NCI-H1105 treated with DMSO at 0.1 percent for 48 hours (cell line): Measurements from ENCODE around the gene AUTS2.

Experiments
- DNase-seq: peaks from one replicate; lab custom pipeline; 2025; lab: John Stamatoyannopoulos, UW

The AUTS2 gene

DNA sequence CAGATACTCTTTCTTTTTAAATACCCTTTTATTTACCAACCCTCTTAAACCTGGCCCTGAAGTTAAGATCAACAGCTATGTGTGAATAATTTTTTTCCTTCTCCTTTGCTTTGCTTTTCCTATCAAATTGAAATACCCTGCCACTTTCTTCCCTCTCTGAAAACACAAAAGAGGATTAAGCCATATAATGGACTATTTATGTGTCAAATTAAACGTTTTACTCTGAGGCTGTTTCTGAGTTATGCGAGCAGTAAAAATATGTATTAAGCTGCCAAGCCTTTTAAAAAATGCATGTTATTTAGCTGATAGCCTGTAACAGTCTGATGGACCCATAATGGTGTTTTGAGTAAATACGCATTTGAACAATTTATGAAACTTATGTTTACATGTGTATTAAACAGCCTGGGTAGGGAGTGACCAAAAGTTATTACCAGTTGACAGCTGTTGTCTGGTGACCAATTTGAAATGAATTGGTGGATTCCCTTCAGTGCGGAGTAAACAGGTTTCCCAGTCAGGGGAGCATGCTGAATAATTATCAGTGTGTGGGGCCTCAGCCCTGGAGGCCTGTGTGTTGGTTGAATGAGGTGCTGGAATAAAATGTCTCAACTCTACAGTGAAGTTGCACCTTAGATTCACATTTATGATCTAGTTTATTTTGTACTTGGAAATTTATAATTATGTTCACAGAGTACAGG lies 89.6 kb downstream of the AUTS2 start:
- peak; percentile 16 for DNase-seq

DNA sequence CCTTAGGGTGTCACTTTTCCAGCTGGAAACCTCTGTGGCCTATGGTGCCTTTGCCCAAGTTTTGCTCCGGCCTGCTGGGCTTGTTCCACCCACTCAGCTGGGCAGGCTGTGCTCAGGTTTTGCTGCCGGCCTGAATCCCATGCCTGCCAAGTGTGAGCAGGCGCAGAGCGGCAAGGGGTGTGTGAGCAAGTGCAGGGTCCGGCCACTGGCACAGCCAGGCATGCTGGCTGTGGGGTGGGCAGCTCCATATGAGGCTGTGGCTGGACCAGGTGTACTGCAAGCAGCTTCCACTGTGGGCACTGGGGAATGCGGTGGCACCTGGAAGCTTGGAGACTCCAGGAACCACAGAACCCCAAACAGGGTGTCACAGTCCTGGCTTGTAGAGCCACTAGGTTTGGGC lies 92.1 kb downstream of the AUTS2 start:
- DNase-seq = no peak

DNA sequence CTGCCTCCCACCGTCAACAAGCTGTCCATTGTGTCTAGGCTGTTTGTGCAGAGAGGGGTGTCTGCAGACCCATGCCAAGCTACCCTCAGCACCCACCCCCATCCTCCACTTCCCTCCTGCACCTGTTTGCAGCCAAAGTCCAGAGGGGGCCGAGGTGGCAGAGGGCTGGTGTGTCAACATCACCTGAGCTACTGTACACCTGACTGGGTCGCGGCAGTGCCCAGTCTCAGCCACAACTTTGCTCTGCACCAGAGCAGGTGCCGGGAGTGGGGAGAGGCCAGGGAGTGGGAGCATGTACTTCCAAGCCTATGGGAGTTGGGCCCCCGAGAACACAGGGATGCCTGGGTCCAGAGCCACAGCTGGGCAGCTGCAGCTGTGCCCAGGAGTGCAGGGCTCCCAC lies 93.1 kb downstream of the AUTS2 start:
- DNase-seq = no peak

DNA sequence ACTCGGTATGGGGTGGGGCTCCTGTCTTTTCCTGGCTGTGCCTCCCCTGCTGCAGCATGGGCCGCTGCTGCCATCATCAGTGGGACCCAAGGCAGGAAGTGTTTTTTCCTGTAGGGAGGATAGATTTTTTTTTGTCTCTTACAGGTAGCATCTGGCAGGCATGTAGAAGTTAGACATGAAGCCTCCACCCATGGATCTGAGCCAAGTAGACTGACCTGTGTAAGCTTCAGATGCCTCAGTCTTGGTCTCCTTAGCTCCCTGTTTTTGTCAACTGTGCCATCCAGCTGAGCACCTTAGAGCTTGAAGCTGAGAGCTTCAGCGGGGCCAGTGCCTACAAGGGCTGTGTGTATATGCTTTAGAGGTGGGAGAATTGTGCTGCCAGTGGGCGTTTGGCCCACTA lies 93.5 kb downstream of the AUTS2 start:
- DNase-seq = no peak

DNA sequence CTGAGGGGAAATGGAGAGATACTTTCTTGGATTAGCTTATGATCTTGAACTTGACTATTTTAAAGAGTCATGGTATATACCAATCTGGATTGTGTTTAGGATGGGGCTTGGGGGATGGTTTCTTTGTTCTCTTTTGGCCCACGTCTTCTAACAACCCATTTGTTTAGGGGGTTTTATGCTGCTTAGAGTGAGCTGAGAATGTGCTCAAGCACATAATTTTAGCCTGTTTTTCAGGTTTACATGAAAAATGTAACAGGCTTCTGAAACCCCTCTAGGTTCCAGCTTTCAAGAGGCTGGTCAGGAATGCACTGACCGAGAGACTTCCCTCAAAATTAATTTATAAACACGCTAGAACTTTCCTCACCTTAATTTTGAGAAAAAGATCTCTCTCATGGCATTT lies 94.3 kb downstream of the AUTS2 start:
- DNase-seq = no peak

DNA sequence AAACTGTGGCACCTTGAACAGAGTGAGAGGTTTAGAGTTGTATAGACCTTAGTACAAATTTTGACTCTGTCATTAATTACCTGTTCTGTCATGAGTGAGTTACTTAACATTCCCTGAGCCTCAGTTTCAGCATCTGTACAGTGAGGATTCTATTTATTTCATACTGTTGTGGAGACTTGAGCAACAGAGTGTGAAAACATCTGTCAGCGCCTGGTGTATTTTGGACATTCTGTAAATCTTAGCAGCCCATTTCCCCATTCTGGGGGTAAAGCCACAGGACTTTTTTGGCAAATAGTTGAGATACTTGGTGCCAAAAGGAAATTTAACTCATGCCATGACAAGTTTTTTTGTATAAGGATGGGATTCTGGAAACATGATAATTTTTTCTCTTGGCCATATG lies 94.8 kb downstream of the AUTS2 start:
- DNase-seq = no peak

DNA sequence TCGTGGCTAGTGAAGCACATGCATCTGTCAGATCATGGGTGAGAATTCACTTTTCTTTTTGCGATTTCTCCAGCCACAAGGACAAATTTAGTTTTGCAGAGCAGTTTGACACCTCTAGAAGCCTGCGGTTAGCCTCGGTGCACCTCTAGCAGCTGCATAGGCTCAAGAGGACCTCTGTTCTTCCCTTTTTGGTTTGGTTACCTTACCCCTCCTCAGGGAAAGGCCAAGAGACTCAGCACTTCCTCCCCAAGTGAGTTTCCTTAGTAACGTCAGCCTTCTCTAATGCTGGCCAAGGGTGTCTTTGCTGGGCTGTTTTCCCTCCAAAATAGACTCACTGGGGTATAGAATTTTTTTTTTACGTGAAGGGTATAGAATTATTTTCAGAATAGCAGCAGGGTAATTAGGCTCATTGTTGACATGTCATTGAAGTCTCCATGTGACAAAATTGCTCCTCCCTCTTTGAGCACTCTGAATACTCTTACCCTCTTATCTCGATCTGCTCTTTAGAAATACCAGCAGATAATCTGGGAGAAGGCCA lies 97.8 kb downstream of the AUTS2 start:
- DNase-seq = no peak

DNA sequence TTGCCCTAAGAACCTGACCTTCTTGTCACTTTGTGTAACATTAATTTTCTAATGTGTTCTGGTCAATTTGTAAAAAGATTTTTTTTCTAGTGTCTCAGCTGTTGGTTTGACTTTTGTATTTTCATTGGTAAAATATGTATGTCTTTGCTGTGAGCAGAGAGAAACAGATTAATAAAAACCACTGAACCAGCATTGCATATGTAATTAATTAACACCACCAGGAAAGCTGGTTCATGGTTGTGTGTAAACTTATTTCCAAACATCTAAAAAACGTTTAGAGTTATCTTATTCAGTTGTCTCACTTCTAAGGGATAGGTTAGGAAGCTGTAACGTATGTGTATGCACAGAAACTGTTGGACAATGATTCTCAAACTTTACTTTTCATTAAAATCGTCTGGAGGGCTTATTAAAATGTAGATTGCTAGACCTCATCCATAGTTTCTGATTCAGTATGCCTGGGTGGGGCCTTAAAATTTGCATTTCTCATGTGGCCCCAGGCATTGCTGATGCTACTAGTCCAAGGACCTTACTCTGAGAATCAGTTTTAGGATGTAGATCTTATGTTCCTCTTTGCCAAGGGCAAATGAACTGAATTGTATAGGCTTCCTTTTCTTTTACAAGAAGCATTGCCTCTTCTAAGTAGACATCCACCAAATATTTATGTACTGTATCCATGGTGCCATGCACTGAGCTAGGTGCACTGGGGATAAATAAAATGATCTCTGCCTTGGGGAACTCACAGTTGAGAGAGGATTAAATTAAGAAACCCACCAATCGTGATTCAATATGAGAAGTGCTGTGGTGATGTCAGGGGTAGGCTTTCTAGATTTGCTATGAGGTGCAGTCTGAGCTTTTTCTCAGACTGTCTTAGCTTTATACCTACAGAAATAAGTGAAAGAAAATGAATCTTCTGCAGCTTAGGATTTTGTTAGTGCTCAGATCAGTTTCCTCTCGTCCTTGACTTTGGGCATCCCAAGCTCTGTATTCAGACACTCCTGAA lies 98.7 kb downstream of the AUTS2 start:
- no peak for DNase-seq

DNA sequence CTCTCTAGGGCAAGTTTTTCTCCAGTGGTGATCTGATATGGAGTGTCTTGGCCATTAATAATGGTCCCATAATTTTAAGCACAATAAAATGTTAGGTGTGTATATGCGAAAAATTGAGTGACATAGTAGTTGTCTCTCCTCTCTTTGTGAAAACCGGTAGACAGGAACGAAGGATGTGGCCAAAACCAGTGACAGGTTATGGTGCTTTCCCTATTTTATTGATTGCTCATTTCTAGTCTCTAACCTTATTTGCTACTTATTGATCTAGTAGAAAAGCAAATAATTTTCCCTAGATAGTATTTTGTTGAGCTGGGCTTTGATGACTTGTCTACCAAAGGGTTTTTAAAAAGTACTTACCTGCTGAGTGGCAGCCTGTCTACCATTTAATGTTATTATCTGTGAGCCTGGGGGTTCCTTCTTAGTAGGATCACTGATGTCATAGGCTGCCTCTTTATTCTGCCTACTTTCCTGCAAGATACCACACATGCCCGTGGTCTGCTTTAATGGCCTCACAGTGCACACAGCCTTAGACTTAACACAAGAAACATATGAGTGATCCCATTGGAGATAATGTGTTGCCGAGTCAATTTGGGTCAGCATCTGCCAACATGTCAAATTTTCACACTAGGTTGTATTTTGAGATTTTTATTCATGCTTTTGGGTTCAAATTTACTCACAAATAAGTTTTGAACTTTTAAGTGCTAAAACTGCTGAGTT lies 100.0 kb downstream of the AUTS2 start:
- DNase-seq = no peak

DNA sequence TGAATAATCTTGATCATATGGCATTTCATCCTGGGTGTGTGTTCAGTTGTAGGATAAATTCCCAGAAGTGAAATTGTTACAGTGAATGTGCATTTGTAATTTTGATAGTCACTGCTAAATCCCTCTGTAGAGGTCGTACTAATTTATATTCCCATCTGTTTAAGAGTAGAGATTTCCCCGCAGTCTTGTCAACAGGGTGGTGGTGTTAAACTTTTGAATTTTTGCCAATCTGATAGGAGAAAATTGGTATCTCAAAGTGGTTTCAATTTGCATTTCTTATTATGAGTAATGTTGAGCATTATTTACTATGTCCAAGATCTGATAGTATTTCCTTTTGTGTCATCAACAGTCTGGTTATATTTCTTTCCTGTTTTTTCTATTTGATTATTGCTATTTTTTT lies 101.7 kb downstream of the AUTS2 start:
- no peak for DNase-seq

DNA sequence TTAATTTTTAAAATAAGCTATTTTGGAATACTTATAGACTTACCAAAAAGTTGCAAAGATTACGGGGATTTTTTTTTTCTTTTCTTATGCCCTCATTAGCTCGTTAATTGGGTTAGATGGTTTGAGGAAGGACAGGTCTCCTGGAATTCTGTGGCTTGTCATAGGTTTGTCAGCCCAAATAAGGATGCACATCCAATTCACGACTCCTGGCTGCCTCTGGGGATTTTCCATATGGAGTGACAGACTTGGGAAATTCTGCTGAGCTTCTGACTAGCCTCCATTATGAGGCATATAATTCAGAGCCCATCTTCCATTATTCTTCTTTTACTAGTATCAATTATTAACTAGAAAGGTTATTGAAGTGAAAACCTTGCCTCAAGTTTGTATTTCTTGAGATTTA lies 102.1 kb downstream of the AUTS2 start:
- DNase-seq = no peak

DNA sequence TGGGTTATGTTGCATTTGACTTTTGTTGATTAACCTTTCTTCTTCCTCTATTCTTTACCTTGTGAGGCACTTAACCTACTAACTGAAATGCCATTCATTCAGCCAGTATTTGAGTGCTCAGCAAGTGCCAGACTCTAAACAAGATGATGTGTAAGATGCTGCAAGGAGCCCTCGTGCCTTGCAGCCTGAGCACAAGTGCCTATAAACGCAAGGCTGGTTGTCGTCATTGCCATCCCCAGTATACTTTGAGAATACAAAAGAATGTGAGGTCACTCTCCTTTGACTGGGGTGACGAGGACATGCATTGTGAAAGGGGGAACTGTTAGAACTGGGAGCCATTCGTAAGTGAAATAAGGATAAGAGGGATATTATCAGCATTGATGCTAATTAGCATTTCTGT lies 103.0 kb downstream of the AUTS2 start:
- DNase-seq = no peak

DNA sequence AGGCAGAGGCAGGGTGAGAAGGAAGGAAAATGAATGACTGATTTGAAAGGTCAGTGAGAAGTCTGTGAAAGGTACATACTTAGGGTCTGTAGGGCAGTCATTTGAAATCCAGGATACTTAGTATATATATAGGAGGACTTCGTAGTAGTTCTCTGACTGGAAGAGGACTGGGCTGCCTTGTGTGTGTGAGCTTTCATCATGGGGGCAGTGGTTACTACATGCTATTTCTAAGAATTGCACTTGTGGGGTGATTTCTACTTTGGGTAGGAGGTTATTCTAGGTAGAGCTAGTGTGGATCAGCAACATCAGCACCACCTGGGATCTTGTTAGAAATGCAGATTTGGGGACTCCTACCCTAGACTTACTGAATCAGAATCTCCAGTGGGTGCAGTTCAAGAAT lies 104.1 kb downstream of the AUTS2 start:
- DNase-seq = no peak

DNA sequence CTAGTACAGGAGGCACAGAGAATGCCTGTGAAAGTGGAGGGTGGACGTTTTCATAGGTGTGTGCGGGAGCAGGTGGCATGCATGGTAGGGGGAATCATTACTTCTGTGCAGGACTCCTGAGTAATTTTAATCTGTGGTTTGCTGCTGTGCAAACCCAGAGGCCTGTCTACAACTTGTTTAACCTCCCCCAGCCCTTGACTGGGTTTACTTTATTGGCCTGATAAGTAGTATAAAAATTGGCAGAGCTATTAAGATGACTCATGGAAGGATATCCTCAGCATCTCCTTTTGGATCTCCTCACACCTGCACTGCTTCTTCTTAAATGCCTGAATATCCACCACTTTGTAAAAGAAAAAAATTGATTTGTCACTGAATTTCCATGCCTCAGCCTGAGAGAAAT lies 104.8 kb downstream of the AUTS2 start:
- no peak for DNase-seq

DNA sequence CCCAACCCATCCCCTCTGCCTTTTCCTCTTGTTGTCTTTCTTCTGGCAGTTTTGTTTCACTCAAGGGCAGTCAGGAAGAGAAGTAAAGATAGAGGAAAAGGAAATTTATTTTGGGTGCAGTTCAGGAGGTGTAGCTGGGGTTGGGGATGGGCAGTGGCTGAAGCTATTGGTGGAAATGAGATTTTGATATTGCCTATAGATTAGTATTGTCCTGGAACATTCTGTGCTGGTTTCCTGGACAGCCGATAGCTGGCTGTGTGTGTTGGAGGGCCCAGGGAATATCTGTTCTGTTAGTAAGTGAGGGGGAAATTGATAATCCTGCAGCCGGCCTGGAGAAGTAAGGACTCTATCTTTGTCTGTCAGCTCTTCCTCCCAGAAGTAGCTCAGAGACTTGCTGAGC lies 107.8 kb downstream of the AUTS2 start:
- DNase-seq = no peak

DNA sequence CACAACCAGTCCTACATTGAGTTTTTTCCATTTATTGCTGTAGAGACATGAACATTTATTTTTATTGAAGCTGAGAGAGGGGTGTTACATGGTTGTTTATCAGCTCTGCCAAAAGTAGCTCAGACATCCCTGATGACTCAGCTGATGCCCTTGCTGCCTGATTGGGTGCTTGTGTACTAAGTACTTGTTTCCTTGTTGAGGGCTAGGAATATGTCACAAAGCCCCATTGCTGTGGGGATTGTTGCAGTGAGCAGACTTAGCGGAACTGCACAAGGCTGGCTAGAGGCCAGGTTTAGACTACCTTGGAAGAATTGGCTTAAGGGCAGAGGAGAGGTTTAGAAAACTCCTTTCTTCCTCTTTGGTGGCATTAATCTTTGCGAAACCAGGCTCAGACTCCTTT lies 110.6 kb downstream of the AUTS2 start:
- DNase-seq = peak; percentile 47

DNA sequence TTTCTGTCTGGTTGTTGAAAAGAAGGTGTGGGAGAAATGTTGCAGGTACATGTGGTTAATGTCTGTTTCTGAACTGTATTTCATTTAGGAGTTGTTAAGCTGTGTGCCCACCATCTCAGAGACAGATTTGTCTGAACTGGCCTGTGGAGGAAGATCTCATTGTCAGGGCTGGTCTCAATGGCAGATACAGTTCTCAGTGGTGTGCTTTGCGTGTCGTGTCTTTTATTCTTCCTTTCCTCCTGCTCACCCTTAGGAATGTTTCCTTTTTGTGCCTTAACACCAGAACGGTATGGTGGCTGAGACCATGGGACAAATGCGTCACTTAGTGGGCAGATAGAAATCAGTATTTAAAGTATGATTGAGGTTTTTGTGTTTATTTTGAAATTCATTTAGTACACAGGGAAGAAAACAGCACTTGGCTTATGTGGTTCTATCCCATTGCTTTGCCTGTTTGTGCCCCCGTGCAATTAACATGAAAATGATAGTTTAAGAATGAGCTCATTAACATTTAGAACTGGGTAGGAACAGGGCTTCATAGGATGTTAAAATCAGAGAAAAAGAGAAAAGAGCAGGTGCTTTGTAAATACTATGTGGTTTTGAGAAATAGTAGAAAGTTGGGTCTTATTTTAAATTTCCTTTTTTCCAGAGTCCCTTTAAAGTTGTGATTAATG lies 112.6 kb downstream of the AUTS2 start:
- DNase-seq = no peak

DNA sequence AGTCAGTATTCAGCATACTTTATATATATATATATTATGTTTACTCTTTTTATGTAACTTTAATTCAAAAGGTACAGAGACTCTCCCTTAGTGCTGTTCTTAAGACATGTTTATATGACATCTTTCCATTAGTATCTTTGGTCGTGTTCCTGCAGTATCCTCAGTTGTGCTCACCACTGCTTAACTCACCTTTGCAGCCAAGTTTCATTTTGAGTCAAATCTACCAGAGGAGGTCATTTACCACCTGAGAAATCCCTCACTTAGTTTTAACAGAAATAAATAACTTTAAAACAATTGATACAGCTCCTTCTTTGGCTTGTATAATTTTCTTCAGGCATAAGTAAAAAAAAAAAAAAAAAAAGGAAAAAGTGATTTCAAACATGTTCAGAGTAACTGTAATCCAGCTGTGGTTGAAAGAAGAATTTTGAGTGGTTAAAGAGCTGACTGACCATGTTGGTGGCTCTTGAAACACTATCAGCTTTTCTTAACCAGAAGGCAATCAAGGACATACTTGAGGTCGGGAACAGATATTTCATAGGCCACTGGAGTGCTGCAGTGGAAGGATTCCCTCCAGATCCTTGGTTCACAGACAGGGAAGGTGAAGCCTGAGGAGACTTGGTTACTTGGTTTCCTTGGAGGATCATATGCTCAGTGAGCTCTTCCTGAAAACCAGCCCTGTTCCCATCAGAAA lies 116.8 kb downstream of the AUTS2 start:
- no peak for DNase-seq

DNA sequence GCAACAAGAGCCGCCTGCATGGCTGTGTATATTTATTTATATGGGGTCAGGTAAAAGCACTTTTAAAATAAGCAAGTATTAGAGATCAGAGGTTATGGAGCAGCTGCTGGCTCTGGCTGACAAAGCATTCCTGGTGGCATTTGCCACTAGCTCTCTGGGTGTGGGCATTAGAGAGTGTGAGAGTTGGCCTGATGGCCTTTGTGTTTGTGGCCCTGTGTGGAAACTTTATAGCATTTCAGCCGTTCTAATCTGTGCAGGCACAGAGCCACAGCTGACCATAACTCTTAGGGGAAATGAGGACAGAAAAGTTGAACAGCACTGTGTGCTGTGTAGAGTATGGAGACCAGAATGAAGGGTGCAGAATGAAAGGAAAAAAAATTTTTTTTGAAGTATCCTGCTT lies 118.9 kb downstream of the AUTS2 start:
- no peak for DNase-seq

DNA sequence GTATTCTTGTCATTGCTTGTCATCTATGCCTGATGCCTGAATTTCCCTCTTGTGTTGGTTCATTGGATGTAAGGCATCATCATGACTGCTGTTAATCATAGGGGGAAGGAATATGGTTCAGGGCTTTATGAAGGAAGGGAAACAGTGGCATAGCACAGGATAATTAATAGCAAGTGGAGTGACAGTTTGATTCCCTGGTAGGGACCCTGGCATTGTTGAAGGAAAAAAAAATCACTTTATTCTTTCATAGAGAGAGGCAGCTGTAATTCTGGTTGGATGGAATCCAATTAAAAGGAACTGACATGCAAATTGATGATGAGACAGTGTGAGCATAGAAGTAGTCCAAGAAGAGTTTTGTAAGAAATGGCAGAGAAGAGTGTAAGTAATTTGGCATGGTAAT lies 121.4 kb downstream of the AUTS2 start:
- peak; percentile 34 for DNase-seq

DNA sequence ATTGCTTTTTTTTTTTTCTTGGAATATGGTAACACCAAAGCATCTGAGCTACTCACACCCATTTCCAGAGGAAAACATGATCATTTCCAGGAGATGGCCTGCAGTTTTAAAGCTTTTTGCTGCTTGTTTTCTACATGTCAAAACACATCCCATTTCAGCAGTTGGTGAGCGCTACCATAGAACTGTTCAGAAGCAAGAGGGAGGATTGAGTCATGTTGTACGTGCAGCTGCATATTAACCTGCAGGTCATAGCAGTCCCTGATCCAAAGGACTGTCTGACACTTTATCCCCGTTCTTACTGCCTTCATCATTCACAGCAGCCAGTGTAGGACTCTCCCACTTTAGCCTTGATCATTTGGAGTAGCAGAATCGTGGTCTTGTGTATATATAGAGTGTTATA lies 124.6 kb downstream of the AUTS2 start:
- DNase-seq = no peak
